Iris pigment epithelial cell (primary cell): Measurements from ENCODE around the gene HGD.
"Not testable (repeated sequence)": the region's sequence is repeated elsewhere in the genome, so short reads cannot be mapped to it uniquely, and the experiment has no call there.

ENCODE experiments used
- DNase-seq: peaks from one replicate; pipeline ENCODE4 v3.0.0-alpha.2; 2011; ENCODE audit warnings: low read depth

Gene HGD

DNA sequence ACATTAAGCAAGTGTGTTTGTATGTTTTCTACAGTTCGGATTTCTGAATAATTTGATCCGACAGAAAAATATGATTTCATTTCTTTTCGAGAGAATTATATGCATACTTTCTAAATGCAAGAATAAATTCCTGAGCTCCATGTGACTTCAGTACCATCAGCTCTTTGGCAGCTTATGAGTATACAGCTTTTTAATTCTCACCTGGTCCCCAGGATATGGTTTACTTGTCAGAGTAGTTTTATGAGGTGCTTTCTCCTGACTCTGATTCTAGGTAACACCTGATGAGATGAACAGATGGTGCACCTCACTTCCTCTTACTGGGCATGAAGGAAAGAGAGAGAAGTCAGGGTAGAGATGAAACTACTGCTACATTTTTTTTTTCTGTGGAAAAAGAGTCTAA, 3.1 kb downstream of the HGD start:
- DNase-seq: peak; percentile 28

DNA sequence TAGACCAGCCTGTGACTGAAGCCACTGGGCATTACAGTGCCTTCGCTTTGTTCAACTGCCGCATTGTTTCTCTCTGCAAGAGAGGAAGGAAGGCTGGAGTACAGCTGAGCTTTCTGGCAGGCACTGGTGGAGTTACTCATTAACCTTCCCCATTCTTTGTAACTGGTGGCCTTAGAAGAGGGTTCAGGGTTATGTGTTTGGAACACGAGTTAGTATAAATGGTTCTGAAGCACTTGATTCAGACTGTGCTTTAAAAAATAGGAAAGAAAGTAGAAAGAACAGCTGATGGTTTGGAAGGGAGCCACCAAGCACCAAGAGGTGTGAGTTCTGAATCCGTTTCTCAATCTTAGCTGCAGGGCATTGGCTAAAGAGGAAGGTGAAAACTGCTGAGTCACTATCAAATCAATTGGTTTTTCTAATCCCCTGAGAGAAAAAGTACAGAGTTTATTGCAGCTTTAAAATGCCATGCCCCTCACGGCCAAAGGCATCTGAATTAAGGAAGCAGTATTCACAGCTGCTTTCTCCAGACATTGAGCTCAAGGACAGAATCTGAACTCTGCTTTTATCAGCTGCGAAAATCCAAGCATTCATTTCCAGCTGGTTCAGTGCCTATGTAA, 3.6 kb downstream of the HGD start:
- peak; percentile 84 for DNase-seq

GRCh38 chr3:120677193-120677592, 4.8 kb downstream of the HGD start:
- DNase-seq: not testable (repeated sequence)

GRCh38 chr3:120673116-120673515, 8.9 kb downstream of the HGD start:
- DNase-seq: no peak

- peak; percentile 32 for DNase-seq
These were observed 11.5 kb downstream of the HGD start for GRCh38 chr3:120670576-120670975.

- no peak for DNase-seq
These were observed 17.1 kb downstream of the HGD start for GRCh38 chr3:120664926-120665325.

GRCh38 chr3:120661945-120662344, 20.1 kb downstream of the HGD start:
- no peak for DNase-seq

DNA sequence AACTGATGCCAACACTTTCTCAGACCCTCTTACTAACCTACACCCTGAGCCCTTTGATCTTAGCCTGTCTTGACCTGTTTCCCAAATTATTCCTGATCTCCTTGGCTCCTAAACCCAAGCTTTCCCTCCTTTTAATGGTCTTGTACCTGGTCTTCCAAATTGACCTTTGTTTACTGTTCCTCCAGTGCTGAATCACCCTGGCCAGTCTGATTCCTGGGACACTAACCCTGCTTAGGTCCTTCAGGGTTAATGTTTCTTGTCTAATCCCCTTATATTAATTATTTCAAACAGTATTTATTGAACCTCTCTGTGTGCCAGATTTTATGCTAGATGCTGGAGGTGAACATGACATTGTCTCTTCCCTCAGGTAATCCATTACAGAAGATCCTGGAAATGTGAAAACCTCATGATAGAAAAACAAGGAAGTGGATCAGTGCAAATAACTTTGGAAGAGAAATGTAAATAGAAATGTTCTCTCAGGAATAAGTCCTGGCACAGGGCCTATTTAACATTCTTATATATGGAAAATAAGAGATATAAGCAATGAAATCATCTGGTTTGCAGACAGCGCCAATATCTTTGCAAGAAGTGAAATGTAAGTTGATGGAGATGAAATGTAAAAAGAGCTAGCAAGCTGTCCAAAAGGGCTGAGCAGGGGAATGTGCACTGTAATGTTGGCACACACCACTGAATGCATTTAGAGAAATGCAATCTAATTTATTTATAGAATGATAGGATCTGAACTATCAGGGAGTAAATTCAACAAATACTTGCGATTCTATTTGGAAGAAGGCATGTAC, 20.7 kb downstream of the HGD start:
- peak; percentile 30 for DNase-seq

DNA sequence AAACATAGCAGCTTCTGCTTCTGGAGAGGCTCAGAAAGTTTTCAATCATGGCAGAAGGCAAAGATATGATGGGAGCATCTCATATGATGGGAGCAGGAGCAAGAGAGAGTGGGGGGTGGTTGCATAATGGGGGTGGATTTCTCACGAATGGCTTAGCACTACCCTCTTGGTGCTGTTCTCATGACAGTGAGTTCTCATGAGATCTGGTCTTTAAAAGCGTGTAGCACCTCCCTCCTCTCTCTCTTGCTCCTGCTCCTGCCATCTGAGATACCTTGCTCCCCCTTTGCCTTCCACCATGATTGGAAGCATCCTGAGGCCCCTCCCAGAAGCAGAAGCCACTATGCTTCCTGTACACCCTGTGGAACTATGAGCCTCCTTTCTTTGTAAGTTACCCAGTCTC, 22.2 kb downstream of the HGD start:
- no peak for DNase-seq

DNA sequence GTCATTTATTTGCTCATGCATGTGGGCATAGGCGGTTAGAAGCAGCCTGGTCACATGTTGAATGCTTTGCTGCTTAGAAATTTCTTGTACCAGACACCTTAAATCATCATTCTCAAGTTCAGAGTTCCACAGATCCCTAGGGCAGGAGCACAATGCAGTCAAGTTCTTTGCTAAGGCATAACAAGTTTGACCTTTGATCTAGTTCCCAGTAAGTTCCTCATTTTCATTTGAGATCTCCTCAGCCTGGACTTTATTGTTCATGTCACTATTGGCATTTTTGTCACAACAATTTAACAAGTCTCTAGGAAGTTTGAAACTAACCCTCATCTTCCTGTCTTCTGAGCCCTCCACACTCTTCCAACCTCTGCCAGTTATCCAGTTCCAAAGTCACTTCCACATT, 22.8 kb downstream of the HGD start:
- DNase-seq: no peak

DNA sequence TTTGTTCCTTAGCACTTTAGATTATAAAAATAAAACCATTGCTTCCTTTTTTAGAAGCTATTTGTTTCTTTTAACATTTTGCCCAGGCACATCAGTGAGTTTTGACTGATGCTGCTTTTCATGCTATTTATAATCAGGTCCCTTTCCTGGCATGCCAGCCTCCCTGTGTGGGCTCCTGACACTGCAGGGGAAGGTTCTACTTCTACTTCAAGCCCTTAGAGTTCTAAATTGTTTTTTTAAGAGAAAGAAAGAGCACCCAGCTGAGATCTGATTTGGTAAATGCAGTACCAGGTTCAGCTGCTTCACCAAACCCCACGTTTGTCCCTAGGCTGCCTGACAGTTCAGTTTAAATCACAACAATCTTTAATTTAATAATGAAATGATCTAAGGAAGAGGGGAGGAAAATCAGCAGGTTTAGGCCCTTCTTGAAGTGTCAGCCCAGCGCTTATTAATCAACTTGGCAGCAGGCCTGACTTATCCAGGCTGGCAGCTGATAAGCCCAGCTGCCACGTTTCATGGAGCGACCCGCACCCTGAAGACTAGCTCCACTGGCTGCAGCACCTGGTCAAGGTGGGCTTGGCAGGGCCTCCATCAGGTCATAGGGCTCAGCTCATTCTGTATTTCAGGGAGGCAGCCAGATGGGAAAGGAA, 29.0 kb downstream of the HGD start:
- no peak for DNase-seq

GRCh38 chr3:120652281-120652680, 29.8 kb downstream of the HGD start:
- DNase-seq: no peak

DNA sequence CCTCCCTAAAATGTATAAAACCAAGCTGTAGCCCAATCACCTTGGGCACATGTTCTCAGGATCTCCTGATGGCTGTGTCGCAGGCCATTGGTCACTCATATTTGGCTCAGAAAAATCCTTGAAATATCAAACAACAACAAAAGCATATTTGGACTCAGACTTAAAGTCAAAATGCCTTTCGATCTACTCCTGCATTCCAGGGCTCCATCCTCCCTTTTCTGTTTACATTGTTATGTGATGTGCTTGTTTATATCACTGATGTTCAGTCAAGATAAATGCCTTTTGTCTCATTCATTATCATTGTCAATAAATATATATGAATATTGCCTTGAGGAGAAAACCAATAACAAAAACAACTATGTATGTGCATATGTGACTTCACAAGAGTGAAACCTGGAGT, 31.7 kb downstream of the HGD start:
- peak; percentile 48 for DNase-seq

DNA sequence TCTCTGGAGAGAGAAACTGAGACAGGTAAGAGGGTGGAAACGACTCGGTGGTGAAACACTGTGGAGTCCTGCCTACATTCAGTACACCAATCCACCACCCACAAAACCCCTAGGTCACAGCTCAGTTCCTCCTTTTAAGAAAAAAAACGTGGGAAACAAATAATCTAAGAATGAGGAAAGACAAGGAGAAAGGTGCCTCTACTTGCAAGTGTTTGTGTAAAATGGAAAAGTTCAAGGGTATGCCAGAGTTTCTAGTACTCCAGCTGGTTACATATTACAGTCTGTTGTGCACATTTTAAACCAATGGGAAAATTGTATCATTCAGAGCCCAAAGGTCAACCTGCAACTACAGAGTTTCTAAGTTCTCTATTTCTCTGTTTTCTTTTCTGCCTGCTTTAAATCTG, 32.2 kb downstream of the HGD start:
- no peak for DNase-seq

DNA sequence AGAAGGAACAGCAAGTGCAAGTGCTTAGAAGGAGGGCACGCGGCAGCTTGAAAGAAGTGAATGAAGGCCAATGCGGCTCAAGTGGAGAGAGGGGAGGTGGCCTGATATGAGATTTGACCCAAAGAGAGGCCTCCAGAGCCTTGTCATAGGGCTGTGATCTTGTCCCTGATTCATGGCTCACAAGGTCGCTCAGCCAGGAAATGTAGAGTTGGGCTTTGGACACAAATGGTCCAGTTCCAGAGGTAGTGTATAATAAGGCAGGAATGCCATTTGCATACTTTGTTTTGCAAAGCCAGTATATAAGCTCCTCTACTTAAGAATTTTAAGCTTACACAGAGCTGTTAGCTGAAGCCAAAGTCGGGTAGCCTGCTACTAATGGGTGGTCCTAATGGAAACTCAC, 33.7 kb downstream of the HGD start:
- DNase-seq: no peak

GRCh38 chr3:120646771-120647432, 35.1 kb downstream of the HGD start:
- DNase-seq: no peak

- DNase-seq: no peak
These were observed 36.8 kb downstream of the HGD start for GRCh38 chr3:120645083-120645845.

DNA sequence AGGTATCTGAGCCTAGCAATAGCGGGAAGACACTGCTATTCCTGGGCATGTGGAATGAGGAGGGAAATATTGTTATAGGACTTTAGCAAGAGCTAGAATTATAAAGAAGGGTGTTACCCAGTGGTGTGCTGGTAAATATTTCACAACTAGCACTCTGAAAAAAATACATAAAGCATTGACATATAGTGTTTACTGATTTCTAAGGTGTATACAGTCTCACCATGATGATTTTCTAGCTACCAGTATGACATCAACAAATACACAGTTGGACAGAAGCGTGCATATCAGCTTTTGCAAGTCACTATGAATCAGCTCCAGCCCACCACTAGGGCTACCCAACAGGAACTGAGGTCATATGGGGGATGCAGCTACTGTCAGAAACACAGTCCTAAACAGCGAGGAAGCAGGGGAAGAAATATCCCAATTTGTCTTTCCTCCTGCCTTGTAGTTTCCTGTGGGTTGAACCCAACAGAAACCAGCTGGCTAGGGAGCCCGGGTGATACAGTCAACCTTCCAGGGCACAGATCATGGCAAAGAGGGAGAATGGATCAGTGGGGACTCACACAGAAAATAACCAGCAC, 39.6 kb downstream of the HGD start:
- DNase-seq: peak; percentile 85

DNA sequence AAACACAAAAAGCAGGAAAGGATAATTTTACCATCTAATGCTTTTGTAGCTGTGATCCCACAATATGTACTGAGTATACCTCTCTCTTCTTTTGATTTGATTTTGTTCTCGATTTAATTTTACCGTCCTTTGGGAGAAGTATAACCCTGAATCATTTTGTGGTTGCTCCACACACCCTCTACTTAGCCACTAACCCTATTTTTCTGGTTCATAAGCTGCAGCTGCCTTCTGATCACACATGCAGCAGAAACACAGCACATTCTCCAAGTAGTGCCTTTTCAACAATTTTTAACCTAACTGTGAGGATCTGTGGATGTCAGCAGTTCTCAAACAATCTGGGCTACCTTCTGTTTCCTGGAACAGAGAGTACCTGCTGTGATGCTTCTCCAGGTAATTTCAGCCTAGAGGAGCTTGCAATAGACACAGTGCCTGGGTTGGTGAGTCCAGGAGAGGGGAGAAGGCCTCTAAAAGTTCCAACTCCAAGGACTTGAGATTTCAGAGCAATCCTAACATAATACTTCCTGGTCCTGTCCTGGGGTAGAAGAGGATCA, 40.3 kb downstream of the HGD start:
- DNase-seq: no peak

GRCh38 chr3:120640231-120640630, 41.8 kb downstream of the HGD start:
- no peak for DNase-seq

GRCh38 chr3:120638820-120639219, 43.2 kb downstream of the HGD start:
- not testable (repeated sequence) for DNase-seq
